NB4 (cell line): ENCODE data around the gene KLHL33.

Source experiments
- MYC ChIP-seq: IDR thresholded peaks from 2 replicates; pipeline ENCODE4 v1.6.1; 2011; ENCODE audit warnings: low read depth, low read length
- POLR2A ChIP-seq: IDR thresholded peaks from 2 replicates; pipeline ENCODE4 v1.6.1; 2011; ENCODE audit warnings: mild to moderate bottlenecking; ENCODE audit not compliant: insufficient read length; ENCODE audit errors: extremely low read depth
- TF ChIP-seq, protein P1 (sequence below): IDR thresholded peaks from one replicate; pipeline ENCODE4 v1.5.1; 2012; ENCODE audit warnings: low read depth, low read length
- TF ChIP-seq, protein P2 (sequence below): IDR thresholded peaks from 2 replicates; pipeline ENCODE4 v1.6.1; 2011; ENCODE audit warnings: low read depth, low read length

DNA sequence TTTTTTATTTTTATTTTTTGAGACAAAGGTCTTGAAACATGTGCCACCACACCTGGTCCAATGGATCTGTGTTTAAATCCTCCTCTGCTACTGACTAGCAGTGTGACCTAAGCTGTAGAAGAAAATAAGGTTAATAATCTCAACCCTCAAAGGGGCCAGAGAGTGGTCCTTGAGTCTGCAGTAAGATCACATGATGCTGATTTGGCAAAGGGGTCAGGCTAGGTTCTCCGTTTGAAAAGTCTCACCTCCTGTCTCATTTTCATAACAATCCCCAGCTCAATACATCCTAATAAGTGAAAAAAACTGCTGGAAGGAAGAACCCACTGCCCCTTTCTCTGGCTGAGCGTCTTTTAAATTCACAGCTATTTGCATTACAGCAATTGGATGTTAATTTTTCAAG, 14.7 kb downstream of the KLHL33 start:
- TF ChIP-seq, protein P1, sequence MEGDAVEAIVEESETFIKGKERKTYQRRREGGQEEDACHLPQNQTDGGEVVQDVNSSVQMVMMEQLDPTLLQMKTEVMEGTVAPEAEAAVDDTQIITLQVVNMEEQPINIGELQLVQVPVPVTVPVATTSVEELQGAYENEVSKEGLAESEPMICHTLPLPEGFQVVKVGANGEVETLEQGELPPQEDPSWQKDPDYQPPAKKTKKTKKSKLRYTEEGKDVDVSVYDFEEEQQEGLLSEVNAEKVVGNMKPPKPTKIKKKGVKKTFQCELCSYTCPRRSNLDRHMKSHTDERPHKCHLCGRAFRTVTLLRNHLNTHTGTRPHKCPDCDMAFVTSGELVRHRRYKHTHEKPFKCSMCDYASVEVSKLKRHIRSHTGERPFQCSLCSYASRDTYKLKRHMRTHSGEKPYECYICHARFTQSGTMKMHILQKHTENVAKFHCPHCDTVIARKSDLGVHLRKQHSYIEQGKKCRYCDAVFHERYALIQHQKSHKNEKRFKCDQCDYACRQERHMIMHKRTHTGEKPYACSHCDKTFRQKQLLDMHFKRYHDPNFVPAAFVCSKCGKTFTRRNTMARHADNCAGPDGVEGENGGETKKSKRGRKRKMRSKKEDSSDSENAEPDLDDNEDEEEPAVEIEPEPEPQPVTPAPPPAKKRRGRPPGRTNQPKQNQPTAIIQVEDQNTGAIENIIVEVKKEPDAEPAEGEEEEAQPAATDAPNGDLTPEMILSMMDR: no peak
- no peak for TF ChIP-seq MYC
- TF ChIP-seq POLR2A: no peak
- TF ChIP-seq, protein P2, sequence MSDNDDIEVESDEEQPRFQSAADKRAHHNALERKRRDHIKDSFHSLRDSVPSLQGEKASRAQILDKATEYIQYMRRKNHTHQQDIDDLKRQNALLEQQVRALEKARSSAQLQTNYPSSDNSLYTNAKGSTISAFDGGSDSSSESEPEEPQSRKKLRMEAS: no peak
